NT2/D1 (cell line): ENCODE measurements around the gene ONECUT3.
A peak's percentile ranks its signal among the peaks of the same experiment; 100 is the strongest.
"Not testable (repeated sequence)": the region's sequence is repeated elsewhere in the genome, so short reads cannot be mapped to it uniquely, and the experiment has no call there.

Experiments used
- DNase-seq: peaks from one replicate; pipeline ENCODE4 v3.0.0-alpha.2; 2011; ENCODE audit warnings: low read depth, low spot score
- H3K27me3 ChIP-seq: 2 replicates; pipeline ENCODE4 v1.6.0; 2011; ENCODE audit warnings: mild to moderate bottlenecking; ENCODE audit not compliant: insufficient read length, insufficient read depth
- H3K36me3 ChIP-seq: 2 replicates; pipeline ENCODE4 v1.6.1; 2011; ENCODE audit warnings: mild to moderate bottlenecking, low read length, mixed read lengths; ENCODE audit not compliant: insufficient read depth, insufficient read length
- H3K4me1 ChIP-seq: 2 replicates; pipeline ENCODE4 v1.5.1; 2011; ENCODE audit not compliant: insufficient read depth, insufficient read length
- H3K4me3 ChIP-seq: 2 replicates; pipeline ENCODE4 v1.5.1; 2011; ENCODE audit warnings: low read depth; ENCODE audit not compliant: insufficient read length
- H3K9ac ChIP-seq: 2 replicates; pipeline ENCODE4 v1.6.0; 2011; ENCODE audit warnings: low read depth; ENCODE audit not compliant: insufficient read length
- H3K9me3 ChIP-seq: 2 replicates; pipeline ENCODE4 v1.5.1; 2011; ENCODE audit warnings: mild to moderate bottlenecking, low read length; ENCODE audit not compliant: insufficient read depth
- SUZ12 ChIP-seq: IDR thresholded peaks from 2 replicates; pipeline ENCODE4 v1.6.1; 2011; ENCODE audit not compliant: insufficient read length, insufficient read depth; ENCODE audit errors: extremely low read depth
- YY1 ChIP-seq: IDR thresholded peaks from 2 replicates; pipeline ENCODE4 v1.6.1; 2011; ENCODE audit not compliant: insufficient read length, insufficient read depth
- ZNF274 ChIP-seq: IDR thresholded peaks from 2 replicates; pipeline ENCODE4 v1.6.1; 2011; ENCODE audit warnings: mild to moderate bottlenecking, low read depth, low read length

ONECUT3 gene

GRCh38 chr19:1752757-1753728 is at the start of gene ONECUT3:
Gene ONECUT3, plus strand, starts transcription at chr19:1753506. Its CDS starts 157 bp downstream, at chr19:1753663.
- H3K4me1 ChIP-seq: peaks cover 34% of the 10 kb centered on the region
- TF ChIP-seq SUZ12 (peak; percentile 92), YY1 (no peak)
- H3K36me3 ChIP-seq: no peaks in the 10 kb centered on the region
- H3K4me3 ChIP-seq: peak within 1 kb of the TSS; percentile 15
- DNase-seq: no peak
- H3K9me3 ChIP-seq: no peaks in the 10 kb centered on the region
- H3K9ac ChIP-seq: no peak within 1 kb of the TSS
- peaks cover 98% of the 10 kb centered on the region for H3K27me3 ChIP-seq

DNA sequence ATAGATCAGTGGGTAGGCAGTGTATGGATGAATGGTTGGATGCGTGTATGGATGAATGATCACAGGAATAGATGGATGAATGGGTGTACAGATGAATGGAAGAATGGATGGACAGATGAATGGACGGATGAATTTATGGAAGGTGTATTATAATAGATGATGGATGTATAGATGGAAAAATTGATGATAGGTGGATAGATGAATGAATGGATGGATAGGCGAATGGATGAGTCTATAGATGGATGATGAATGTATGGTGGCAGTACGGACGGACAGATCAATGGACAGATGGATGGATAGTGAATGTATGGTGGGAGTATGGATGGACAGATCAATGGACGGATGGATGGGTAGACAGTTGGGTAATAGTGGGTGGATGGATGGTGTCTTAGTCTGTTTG is 49.0 kb upstream of the ONECUT3 start:
- Histone ChIP-seq H3K27me3 (peaks cover 21% of the 10 kb centered on the region), H3K36me3 (no peaks in the 10 kb centered on the region), H3K9me3 (no peaks in the 10 kb centered on the region), H3K4me3 (no peak overlapping the region), H3K9ac (no peak overlapping the region), H3K4me1 (no peaks in the 10 kb centered on the region)
- DNase-seq: no peak
- TF ChIP-seq SUZ12: no peak
- no peak for TF ChIP-seq YY1
- TF ChIP-seq ZNF274: no peak

GRCh38 chr19:1705367-1705766 is 47.9 kb upstream of the ONECUT3 start:
- Histone ChIP-seq H3K9ac (no peak overlapping the region), H3K4me3 (no peak overlapping the region), H3K27me3 (peaks cover 21% of the 10 kb centered on the region), H3K36me3 (no peaks in the 10 kb centered on the region), H3K4me1 (no peaks in the 10 kb centered on the region), H3K9me3 (no peaks in the 10 kb centered on the region)
- DNase-seq: no peak
- TF ChIP-seq SUZ12: no peak
- no peak for TF ChIP-seq YY1
- TF ChIP-seq ZNF274: no peak

DNA sequence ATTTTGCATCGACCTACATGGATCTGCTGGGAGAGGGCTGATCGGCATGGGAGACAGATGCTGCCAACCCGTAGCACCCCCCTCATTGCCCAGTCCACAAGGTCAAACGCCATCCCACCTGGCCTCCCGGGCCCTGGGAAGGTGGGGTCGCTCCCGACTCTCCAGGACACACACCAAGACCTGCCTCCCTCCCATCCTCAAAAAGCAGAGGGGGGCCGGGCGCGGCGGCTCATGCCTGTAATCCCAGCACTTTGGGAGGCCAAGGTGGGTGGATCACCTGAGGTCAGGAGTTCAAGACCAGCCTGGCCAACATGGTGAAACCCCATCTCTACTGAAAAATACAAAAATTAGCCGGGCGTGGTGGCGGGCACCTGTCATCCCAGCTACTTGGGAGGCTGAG is 46.7 kb upstream of the ONECUT3 start:
- not testable (repeated sequence) for H3K4me1 ChIP-seq, H3K4me3 ChIP-seq, H3K36me3 ChIP-seq, DNase-seq, H3K9me3 ChIP-seq, H3K9ac ChIP-seq
- peaks cover 12% of the 10 kb centered on the region for H3K27me3 ChIP-seq

- no peaks in the 10 kb centered on the region for H3K4me1 ChIP-seq
- H3K27me3 ChIP-seq: peaks cover 12% of the 10 kb centered on the region
- TF ChIP-seq YY1 (no peak), SUZ12 (no peak), ZNF274 (no peak)
- no peak for DNase-seq
- no peak overlapping the region for H3K4me3 ChIP-seq
- no peak overlapping the region for H3K9ac ChIP-seq
- no peaks in the 10 kb centered on the region for H3K9me3 ChIP-seq
- H3K36me3 ChIP-seq: no peaks in the 10 kb centered on the region
These were observed 46.1 kb upstream of the ONECUT3 start for GRCh38 chr19:1707240-1707639.

GRCh38 chr19:1713170-1713569 is 40.1 kb upstream of the ONECUT3 start:
- H3K4me3 ChIP-seq: no peak overlapping the region
- H3K4me1 ChIP-seq: no peaks in the 10 kb centered on the region
- H3K9me3 ChIP-seq: no peaks in the 10 kb centered on the region
- H3K36me3 ChIP-seq: no peaks in the 10 kb centered on the region
- no peak overlapping the region for H3K9ac ChIP-seq
- TF ChIP-seq YY1 (no peak), ZNF274 (no peak), SUZ12 (no peak)
- peaks cover 17% of the 10 kb centered on the region for H3K27me3 ChIP-seq
- DNase-seq: no peak

- H3K4me1 ChIP-seq: peaks cover 2% of the 10 kb centered on the region
- no peak overlapping the region for H3K4me3 ChIP-seq
- H3K9ac ChIP-seq: no peak overlapping the region
- H3K9me3 ChIP-seq: no peaks in the 10 kb centered on the region
- no peak for DNase-seq
- H3K36me3 ChIP-seq: no peaks in the 10 kb centered on the region
- TF ChIP-seq SUZ12: no peak
- TF ChIP-seq ZNF274: no peak
- no peak for TF ChIP-seq YY1
- H3K27me3 ChIP-seq: peaks cover 33% of the 10 kb centered on the region
These were observed 37.8 kb upstream of the ONECUT3 start for GRCh38 chr19:1715540-1715939.
